Natural killer cell treated with Interleukin-12 subunit alpha and Interleukin-12 subunit beta and Interleukin-15 and Interleukin-18, amount 100 ng/mL, for 72 hours (primary cell): ENCODE data around the gene NPAS1. TPM values are rescaled to one million over a fixed set of nuclear protein-coding genes. Genes with fewer than 3 reads are reported as not detected.
A peak's percentile ranks its signal among the peaks of the same experiment; 100 is the strongest.

Experiments
- ATAC-seq, 2 donors: fragments of 150-1000 bp; cut with Tn5 transposase in 1 of 2; sonication (Bioruptor Pico), chemical (Tn5 transposase) in 1 of 2; 2 replicates each; pipeline ENCODE4 v1.10.0; 2021
- DNase-seq: peaks from one replicate; pipeline ENCODE4 v3.0.0; 2022; ENCODE audit warnings: low spot score
- H3K27ac Mint-ChIP-seq, 2 donors: 1 replicate in 1 of 2; 2 replicates in 1 of 2; pipeline ENCODE4 v1.8.0; 2022; ENCODE audit warnings: mixed read lengths in 2 of 2, mild to moderate bottlenecking in 1 of 2, moderate library complexity in 1 of 2
- H3K27me3 Mint-ChIP-seq, 2 donors: 1 replicate in 1 of 2; 2 replicates in 1 of 2; pipeline ENCODE4 v1.8.0; 2022; ENCODE audit warnings: mixed read lengths in 2 of 2
- H3K36me3 Mint-ChIP-seq: one replicate; pipeline ENCODE4 v1.8.0; 2022; ENCODE audit warnings: mixed read lengths
- H3K4me1 Mint-ChIP-seq, 2 donors: 1 replicate in 1 of 2; 2 replicates in 1 of 2; pipeline ENCODE4 v1.8.0; 2022; ENCODE audit warnings: low read depth in 2 of 2, mixed read lengths in 2 of 2, mild to moderate bottlenecking in 1 of 2
- H3K4me3 Mint-ChIP-seq: one replicate; pipeline ENCODE4 v1.8.0; 2022; ENCODE audit warnings: mixed read lengths
- H3K9me3 Mint-ChIP-seq: 2 replicates; pipeline ENCODE4 v1.8.0; 2022; ENCODE audit warnings: mixed read lengths
- total RNA-seq, 2 donors: library from RNA; stranded (reverse); gene quantifications; one replicate each; pipeline ENCODE4 v1.2.3, GENCODE V29; 2022

The NPAS1 gene
- total RNA-seq, 2 donors from 2014 or later: not detected

GRCh38 chr19:46983097-46983496 lies 36.5 kb upstream of the NPAS1 start:
- DNase-seq (no peak), ATAC-seq (no peak)
- no peak overlapping the region for H3K4me3 Mint-ChIP-seq
- H3K4me1 Mint-ChIP-seq: peaks cover 30 to 33% of the 10 kb centered on the region in 2 donors
- no peaks in the 10 kb centered on the region for H3K9me3 Mint-ChIP-seq
- no peaks in the 10 kb centered on the region for H3K36me3 Mint-ChIP-seq
- H3K27ac Mint-ChIP-seq: no peak overlapping the region
- no peaks in the 10 kb centered on the region for H3K27me3 Mint-ChIP-seq

DNA sequence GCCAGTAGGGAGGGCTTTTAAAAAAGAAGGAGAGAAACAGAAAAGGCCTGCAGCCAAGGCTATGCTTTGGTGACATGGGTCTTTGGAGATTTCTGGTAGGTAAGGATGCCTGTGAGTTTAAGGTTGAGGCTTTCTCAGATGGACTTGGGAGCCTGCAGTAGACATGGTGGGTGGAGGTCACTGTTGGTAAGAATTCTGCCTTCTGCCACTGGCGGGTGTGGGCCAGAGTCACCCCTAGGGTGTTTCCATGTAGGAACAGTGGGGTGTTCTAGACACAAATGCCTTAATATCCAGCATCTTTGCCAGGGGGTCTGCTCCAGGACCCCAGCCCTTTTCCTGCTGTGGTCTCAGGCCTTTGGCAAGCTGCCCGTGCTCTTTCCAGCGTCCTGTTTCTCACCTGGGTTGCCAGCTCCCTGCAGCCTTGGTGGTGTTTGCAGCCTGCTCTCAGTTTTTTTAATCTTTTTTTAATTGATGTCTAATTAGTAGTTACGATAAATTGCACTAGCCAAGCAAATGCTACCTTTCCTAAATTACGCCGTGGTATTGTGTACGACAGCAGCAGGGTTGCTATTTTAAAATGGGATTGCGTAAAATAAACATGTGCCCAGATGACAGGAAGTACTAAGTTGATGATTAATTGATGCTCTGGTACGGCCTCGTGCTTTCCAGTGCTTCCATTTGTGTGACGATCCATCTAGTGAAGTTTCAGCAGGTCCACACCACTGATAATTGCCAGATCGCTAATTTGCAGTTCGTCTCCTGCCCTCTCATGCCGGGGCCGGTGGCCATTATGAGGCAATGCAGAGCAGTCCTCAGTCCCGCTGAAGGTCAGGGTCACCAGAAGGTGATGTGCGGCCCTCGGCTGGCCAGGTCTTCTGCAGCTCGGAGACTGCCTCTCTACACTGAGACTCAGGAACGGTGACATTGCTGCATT lies 35.3 kb upstream of the NPAS1 start:
- ATAC-seq (no peak), DNase-seq (peak; percentile 39)
- no peaks in the 10 kb centered on the region for H3K9me3 Mint-ChIP-seq
- no peaks in the 10 kb centered on the region for H3K27me3 Mint-ChIP-seq
- peaks cover 18 to 24% of the 10 kb centered on the region in 2 donors for H3K4me1 Mint-ChIP-seq
- no peak overlapping the region for H3K4me3 Mint-ChIP-seq
- no peaks in the 10 kb centered on the region for H3K36me3 Mint-ChIP-seq
- H3K27ac Mint-ChIP-seq: no peak overlapping the region

- H3K27me3 Mint-ChIP-seq: no peaks in the 10 kb centered on the region
- no peaks in the 10 kb centered on the region for H3K9me3 Mint-ChIP-seq
- no peak overlapping the region for H3K27ac Mint-ChIP-seq
- DNase-seq (peak; percentile 34), ATAC-seq (peak in 1 of 2 donors; percentile 35)
- peaks cover 11 to 21% of the 10 kb centered on the region in 2 donors for H3K4me1 Mint-ChIP-seq
- H3K36me3 Mint-ChIP-seq: no peaks in the 10 kb centered on the region
- H3K4me3 Mint-ChIP-seq: no peak overlapping the region
Measured at GRCh38 chr19:46985542-46986415, 33.9 kb upstream of the NPAS1 start.

DNA sequence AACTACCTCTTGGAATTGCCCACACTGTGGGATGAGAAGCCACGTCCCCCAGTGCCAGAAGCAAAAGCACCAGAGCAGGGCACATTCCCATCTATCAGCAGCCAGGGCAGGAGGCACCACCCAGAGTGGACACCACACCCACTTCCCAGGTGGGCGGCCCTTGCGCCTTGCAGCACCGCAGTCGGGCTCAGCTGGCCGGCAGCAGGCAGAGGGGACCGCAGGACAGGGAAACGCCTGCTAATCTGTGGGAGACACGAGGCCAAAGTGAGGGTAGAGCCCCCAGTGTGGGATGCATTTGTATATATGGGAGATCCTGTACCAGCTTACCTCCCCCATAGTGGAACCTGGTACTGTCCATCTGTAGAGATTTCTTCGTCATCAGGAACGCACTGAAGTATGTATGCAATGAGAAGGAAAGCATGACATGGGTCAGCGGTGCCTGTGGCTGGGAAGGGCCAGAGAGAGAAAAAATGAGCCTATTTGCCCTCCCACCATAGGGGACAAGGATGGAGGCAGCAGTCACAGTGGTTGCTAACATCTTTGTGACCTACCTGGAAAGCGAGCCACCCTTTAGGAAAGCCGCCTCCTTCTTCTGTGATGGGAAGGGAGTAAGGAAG lies 30.9 kb upstream of the NPAS1 start:
- DNase-seq: no peak
- Mint-ChIP-seq H3K4me3 (no peak overlapping the region), H3K27me3 (no peaks in the 10 kb centered on the region), H3K4me1 (peaks cover 11 to 22% of the 10 kb centered on the region in 2 donors), H3K27ac (no peak overlapping the region), H3K9me3 (no peaks in the 10 kb centered on the region), H3K36me3 (no peaks in the 10 kb centered on the region)
- peak in 1 of 2 donors; percentile 24 for ATAC-seq

GRCh38 chr19:46990991-46991676 lies 28.5 kb upstream of the NPAS1 start:
- peak overlapping the region in 1 of 2 donors; percentile 41 for H3K27ac Mint-ChIP-seq
- no peak overlapping the region for H3K4me3 Mint-ChIP-seq
- DNase-seq (no peak), ATAC-seq (peak in 1 of 2 donors; percentile 79)
- peaks cover 6 to 20% of the 10 kb centered on the region in 2 donors for H3K4me1 Mint-ChIP-seq
- H3K36me3 Mint-ChIP-seq: no peaks in the 10 kb centered on the region
- H3K9me3 Mint-ChIP-seq: no peaks in the 10 kb centered on the region
- H3K27me3 Mint-ChIP-seq: no peaks in the 10 kb centered on the region

GRCh38 chr19:46992699-46993535 lies 26.7 kb upstream of the NPAS1 start:
- peaks cover 6 to 20% of the 10 kb centered on the region in 2 donors for H3K4me1 Mint-ChIP-seq
- H3K36me3 Mint-ChIP-seq: no peaks in the 10 kb centered on the region
- H3K27me3 Mint-ChIP-seq: no peaks in the 10 kb centered on the region
- no peak overlapping the region for H3K27ac Mint-ChIP-seq
- no peak for ATAC-seq
- no peaks in the 10 kb centered on the region for H3K9me3 Mint-ChIP-seq
- no peak overlapping the region for H3K4me3 Mint-ChIP-seq
- no peak for DNase-seq

DNA sequence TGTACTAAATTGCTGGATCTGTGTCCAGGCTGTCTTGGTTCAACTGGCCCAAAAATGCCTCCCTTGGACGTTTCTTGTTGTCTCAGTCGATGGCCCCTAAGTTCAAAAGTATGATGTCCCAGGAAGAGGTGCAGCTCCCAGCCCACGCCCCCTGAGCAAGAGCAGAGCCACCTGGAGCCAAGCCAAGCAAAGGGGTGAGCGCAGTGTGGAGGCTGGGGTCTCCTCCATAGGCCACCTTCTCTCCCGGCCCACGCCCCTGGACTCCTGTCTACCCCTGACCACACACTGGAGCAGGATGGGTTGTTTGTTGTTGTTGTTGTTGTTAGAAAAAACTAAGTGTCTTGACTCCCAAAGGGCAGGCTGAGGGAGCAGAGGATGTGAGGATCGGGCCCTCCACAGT lies 26.0 kb upstream of the NPAS1 start:
- H3K27ac Mint-ChIP-seq: no peak overlapping the region
- H3K4me3 Mint-ChIP-seq: no peak overlapping the region
- ATAC-seq: no peak
- H3K27me3 Mint-ChIP-seq: no peaks in the 10 kb centered on the region
- H3K9me3 Mint-ChIP-seq: no peaks in the 10 kb centered on the region
- DNase-seq: no peak
- H3K36me3 Mint-ChIP-seq: no peaks in the 10 kb centered on the region
- H3K4me1 Mint-ChIP-seq: peaks cover 6 to 19% of the 10 kb centered on the region in 2 donors

DNA sequence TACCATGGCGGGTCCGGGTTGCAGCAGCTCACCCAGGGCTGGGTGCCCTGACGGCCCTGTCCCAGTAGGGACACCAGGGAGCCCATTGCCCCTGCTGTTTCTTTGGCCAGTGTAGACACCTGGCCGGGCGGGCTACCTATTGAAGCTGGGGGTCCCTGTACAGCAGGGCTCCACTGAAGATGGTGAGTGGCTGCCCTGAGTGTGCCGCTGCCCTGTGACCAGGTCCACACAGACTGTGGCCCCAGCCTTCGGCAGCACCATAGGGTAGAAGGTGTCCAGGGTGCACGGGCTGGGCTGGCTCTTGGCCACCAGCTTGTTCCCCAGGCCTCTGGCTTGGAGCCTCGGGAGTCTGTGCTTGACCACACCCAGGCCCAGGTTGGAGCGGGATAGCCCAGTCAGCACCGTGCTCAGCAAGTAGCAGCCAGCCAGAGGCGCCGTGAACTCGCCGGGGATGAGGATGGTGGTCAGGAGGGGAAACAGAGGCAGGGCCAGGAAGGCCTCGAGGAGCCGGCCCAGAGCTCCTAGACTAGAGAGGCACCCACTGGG lies 25.4 kb upstream of the NPAS1 start:
- no peaks in the 10 kb centered on the region for H3K9me3 Mint-ChIP-seq
- DNase-seq: no peak
- H3K27me3 Mint-ChIP-seq: no peaks in the 10 kb centered on the region
- no peaks in the 10 kb centered on the region for H3K36me3 Mint-ChIP-seq
- peaks cover 6 to 16% of the 10 kb centered on the region in 2 donors for H3K4me1 Mint-ChIP-seq
- no peak for ATAC-seq
- no peak overlapping the region for H3K27ac Mint-ChIP-seq
- H3K4me3 Mint-ChIP-seq: no peak overlapping the region

DNA sequence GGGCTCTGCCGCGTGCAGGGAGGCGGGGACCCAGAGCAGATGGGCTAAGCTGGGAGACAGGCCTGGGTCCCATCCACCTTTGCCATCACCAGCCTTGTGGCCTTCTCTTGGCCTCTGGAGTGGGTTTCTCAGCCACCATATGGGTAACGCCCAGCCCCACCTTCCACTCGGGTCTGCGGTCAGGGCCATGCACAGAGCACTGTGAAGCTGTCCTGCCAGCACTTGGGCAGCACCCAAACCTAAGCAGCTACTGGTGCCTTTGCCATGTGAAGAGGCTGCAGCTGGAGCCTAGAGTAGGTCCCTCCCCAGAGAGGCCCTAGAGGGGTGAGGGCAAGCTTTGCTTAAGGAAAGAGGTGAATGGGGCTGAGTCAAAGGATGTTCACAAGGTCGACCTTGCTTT lies 24.1 kb upstream of the NPAS1 start:
- H3K27ac Mint-ChIP-seq: no peak overlapping the region
- no peak for ATAC-seq
- no peak for DNase-seq
- no peaks in the 10 kb centered on the region for H3K36me3 Mint-ChIP-seq
- H3K27me3 Mint-ChIP-seq: no peaks in the 10 kb centered on the region
- peaks cover 6 to 12% of the 10 kb centered on the region in 2 donors for H3K4me1 Mint-ChIP-seq
- no peak overlapping the region for H3K4me3 Mint-ChIP-seq
- no peaks in the 10 kb centered on the region for H3K9me3 Mint-ChIP-seq

GRCh38 chr19:46998445-46999125 lies 21.1 kb upstream of the NPAS1 start:
- no peaks in the 10 kb centered on the region for H3K36me3 Mint-ChIP-seq
- H3K9me3 Mint-ChIP-seq: no peaks in the 10 kb centered on the region
- no peak overlapping the region for H3K4me3 Mint-ChIP-seq
- H3K27ac Mint-ChIP-seq: no peak overlapping the region
- H3K4me1 Mint-ChIP-seq: peaks cover 4 to 8% of the 10 kb centered on the region in 2 donors
- ATAC-seq: no peak
- DNase-seq: no peak
- peaks cover 0 to 3% of the 10 kb centered on the region in 2 donors for H3K27me3 Mint-ChIP-seq

DNA sequence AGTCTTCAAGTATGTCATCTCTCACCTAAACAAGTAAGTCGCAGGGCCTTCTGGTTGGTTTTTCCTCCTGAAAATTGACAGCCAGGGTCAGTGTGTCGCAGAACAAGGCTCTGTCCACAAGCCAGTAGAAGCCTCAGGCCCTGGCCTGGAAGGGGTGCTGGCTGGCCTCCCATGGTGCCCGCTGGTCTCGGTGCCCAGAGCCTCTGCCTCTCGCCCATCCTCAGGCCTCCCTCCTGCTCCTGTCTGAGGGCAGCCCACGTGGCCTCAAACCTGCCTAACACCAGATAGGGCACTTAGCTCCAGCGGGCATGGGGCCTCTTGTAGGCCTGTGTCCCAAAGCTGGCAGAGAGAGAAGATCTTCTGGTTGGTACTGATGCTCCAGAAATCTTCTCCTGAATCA lies 20.3 kb upstream of the NPAS1 start:
- Mint-ChIP-seq H3K27ac (no peak overlapping the region), H3K4me3 (no peak overlapping the region), H3K36me3 (no peaks in the 10 kb centered on the region), H3K9me3 (no peaks in the 10 kb centered on the region), H3K27me3 (peaks cover 0 to 3% of the 10 kb centered on the region in 2 donors), H3K4me1 (peaks cover 4 to 9% of the 10 kb centered on the region in 2 donors)
- DNase-seq: no peak
- no peak for ATAC-seq

DNA sequence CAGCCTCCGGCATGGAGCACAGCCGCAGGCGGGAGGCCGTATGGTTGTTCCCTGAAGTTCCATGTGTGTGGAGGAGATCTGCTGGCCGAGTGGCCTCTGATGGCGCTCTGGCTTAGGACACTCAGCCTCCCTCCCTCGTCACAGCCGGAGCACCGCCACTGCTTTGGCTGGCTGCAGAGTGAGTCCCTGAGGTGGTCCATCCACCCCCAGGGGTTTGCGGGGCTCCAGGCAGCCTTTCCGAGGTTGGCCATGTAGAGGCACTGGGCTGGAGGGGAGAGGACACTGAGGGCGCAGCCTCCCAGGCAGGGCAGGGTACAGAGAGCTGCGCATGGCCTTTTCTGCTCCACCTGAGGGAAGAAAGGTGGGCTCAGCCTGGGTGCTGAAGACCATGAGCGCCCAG lies 19.8 kb upstream of the NPAS1 start:
- Mint-ChIP-seq H3K4me1 (peaks cover 4 to 9% of the 10 kb centered on the region in 2 donors), H3K27ac (no peak overlapping the region), H3K27me3 (peaks cover 0 to 3% of the 10 kb centered on the region in 2 donors), H3K9me3 (no peaks in the 10 kb centered on the region), H3K4me3 (no peak overlapping the region), H3K36me3 (no peaks in the 10 kb centered on the region)
- ATAC-seq (no peak), DNase-seq (no peak)
